Measurements from ENCODE around the gene BTBD9.

The BTBD9 gene

GRCh38 chr6:38482466-38482865 lies 157.3 kb downstream of the BTBD9 start:
- no peak for DNase-seq (ENCODE audit: low read depth in 2 of 3, low spot score in 2 of 3)

GRCh38 chr6:38481851-38482250 lies 157.9 kb downstream of the BTBD9 start:
- DNase-seq (ENCODE audit: low read depth in 2 of 3, low spot score in 2 of 3): no peak

DNA sequence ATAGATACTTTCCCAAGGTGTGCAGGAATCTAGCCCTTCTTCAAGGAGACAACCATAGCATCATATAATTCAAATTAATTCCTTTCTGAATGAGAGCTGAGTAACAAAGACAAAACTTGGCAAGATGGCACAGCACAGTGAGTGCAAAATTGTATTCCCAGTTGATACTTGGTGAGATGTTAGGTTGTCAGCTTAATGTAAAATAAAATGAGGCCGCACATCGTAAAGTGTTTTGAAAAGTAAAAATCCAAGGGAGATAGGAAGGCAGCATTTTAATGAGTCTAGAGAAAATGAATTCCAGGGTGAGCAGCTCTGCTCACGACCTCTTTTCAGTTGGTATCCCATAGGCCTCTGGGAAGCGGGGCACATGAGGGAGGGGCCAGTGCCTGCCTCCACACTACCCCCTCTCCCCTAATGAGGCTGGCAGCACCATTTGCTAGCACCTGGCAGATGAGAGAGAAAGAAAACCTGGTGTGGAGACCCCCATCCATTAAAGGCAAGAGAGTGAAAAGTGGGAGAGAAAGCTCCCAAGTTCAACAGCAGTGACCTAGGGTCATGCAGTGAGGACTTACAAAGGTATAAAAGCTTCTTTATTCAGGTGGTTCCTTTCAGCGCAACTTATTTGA lies 158.4 kb downstream of the BTBD9 start:
- no peak for DNase-seq (ENCODE audit: low read depth in 2 of 3, low spot score in 2 of 3)

DNA sequence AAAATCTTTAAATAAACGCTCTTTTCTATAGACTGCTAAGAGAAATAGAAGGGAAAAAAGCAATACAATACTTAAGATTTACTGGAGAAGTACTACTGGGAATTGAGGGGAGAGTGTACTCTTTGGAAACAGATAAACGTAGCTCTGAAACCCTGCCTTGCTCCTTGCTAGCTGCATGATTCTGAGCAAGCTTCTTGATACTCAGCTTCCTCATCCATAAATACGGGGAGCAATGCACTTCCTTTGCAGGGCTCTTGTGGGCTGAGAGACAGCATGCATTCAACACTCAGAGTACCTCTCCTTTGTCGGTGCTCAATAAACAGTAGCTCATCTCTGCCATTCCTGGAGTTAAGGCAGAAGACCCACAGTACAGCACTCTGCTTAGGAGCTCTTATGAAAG lies 159.7 kb downstream of the BTBD9 start:
- DNase-seq (ENCODE audit: low read depth in 2 of 3, low spot score in 2 of 3): no peak

DNA sequence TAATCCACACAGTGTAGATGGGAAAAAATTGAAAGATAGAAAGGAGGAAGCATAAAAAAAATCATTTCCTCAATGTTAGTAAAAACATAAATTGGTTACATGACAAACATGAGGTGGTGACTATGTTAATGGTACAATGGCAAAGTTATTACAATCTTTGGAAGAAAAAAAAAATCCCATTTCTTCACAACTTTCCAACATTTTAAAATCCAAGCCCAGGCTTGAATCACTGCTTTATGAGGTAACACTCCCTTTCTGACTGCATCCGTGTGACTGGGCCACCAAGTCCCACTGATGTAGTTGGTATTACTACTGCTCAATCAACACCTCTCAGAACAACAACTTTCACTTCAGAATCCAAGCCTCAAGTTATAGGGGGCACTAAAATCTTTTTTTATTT lies 160.4 kb downstream of the BTBD9 start:
- DNase-seq (ENCODE audit: low read depth in 2 of 3, low spot score in 2 of 3): no peak

- no peak for DNase-seq (ENCODE audit: low read depth in 2 of 3, low spot score in 2 of 3)
Observed at GRCh38 chr6:38477680-38478260, 162.0 kb downstream of the BTBD9 start.

GRCh38 chr6:38476888-38477287 lies 162.8 kb downstream of the BTBD9 start:
- no peak for DNase-seq (ENCODE audit: low read depth in 2 of 3, low spot score in 2 of 3)

DNA sequence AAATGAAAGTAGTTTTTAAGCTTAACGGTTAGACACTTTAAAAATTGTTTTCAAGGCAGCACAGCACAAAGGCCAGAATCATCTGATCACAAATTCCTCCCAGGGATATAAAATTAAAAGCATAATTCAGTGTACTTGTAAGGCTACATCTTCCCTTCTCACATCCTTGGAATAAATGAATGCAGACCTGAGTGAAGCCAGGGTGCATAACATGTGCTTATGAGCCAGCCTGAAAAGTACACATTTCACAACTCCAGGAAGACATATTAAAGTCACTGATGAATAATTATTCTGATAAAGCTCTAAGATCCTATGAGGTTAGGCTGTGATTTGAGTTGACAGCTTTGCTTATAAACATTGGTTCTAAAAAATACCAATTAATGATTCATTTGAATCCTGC lies 163.6 kb downstream of the BTBD9 start:
- DNase-seq (ENCODE audit: low read depth in 2 of 3, low spot score in 2 of 3): no peak

DNA sequence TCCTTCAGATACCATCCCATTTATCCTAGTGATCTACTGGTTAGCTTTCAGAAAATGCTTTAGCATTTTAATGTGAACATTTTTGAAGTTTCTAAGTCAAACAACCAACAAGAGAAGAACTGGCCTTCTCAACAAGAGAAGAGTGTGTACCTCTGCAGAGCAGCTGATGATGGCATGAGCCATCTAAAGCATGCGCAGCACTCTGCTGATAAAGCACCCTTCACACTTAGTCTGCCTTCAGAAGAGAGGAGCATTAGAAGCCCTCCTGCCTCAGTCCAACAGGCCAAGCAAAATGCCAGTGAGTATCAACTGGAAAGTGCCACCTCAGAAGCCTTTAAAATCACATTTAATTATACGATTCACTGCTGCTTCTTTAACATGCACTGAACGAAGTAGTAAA lies 169.2 kb downstream of the BTBD9 start:
- DNase-seq (ENCODE audit: low read depth in 2 of 3, low spot score in 2 of 3): no peak

DNA sequence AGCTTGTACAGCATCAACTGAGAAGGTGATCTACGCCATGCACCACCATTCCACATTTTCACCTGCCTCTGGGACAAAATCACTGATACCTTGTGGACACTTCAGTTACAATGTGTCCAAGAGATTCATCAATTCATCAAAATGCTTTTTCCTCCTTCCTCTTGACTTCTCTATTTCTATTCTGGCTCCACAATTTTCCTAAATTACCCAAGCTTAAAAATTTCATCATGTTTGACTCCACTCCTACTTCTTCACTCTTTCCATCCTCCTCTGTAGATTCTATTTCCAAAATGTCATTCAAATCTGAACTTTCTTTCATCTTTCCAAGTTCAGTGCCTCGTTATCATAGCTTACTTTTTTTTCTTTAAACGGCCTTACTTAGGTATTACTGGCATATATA lies 172.2 kb downstream of the BTBD9 start:
- DNase-seq (ENCODE audit: low read depth in 2 of 3, low spot score in 2 of 3): no peak

GRCh38 chr6:38460186-38460585 lies 179.5 kb downstream of the BTBD9 start:
- DNase-seq (ENCODE audit: low read depth in 2 of 3, low spot score in 2 of 3): no peak

DNA sequence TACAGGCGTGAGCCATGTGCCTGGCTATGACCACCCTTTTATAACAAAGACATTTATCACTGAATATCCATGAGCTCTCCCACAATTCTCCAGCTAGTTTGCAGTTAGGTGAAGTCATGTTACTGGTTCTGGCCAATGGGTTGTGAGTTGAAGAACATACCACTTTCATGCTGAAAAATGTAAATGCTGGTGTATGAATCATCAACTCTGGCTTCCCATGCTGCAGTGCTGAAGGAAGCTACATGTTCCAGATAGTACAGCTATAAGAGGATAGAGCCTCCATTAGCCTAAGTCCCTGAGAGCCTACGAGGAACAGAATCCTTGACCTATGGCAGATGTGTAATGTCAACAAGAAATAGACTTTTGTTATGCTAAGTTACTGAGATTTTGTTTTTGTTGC lies 180.4 kb downstream of the BTBD9 start:
- no peak for DNase-seq (ENCODE audit: low read depth in 2 of 3, low spot score in 2 of 3)

GRCh38 chr6:38453861-38454260 lies 185.9 kb downstream of the BTBD9 start:
- DNase-seq (ENCODE audit: low read depth in 2 of 3, low spot score in 2 of 3): no peak

DNA sequence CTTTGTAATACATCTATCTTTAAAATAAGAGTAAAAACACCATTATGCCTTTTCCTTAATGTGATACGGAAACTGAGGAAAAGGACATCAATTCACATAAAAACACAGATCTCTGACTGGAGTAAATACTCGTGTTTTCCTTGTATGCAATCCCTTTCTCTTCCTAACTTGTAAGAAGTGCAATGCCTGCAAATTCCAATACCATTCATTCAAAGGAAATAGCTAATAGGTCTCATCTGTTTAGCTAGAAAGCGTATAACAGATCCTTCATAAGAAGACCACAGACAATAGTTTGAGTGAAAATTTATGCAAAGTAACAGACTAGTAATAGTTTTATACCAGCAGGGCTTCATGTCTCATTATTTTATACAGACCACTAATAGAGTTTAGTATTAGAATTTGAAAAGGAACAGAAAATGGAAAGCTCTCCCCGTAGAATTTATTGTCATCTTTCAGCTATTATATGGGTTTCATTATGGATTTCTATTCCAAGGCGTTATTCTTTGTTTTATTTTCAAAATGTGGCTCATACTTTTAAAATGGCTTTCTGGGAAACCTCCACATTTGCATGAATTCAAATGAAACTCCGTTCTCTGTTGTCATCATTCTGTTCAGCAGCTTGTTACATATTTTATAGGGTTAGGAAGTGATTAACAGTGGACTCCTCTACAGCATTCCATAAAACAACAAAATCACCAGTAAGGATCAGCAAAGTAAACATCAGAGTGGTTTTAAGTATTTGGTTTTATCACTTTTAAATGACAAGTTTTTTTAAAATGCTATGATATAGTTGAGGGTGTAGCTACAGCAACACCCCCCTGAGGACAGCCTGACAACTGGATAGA lies 186.7 kb downstream of the BTBD9 start:
- no peak for DNase-seq (ENCODE audit: low read depth in 2 of 3, low spot score in 2 of 3)

GRCh38 chr6:38450717-38451116 lies 189.0 kb downstream of the BTBD9 start:
- no peak for DNase-seq (ENCODE audit: low read depth in 2 of 3, low spot score in 2 of 3)

GRCh38 chr6:38445925-38446324 lies 193.8 kb downstream of the BTBD9 start:
- DNase-seq (ENCODE audit: low read depth in 2 of 3, low spot score in 2 of 3): no peak

DNA sequence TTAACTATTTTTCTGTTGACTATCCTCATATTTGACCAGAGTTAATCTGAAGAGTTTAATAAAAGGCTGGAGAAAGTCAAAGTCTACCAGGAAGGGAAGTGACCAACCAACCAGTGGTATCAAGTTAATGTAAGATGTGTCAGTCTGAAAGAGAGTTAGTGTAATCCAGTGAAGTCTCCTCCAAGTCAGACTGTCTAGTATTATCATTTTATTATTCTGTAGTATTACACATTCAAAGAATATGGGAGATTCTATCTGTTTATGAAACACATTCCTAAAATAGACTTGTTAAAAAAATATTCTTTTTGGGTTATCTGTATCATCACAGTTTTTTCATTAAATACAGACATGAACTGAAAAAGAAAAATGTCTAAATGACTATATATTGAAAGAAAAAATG lies 194.4 kb downstream of the BTBD9 start:
- DNase-seq (ENCODE audit: low read depth in 2 of 3, low spot score in 2 of 3): no peak

DNA sequence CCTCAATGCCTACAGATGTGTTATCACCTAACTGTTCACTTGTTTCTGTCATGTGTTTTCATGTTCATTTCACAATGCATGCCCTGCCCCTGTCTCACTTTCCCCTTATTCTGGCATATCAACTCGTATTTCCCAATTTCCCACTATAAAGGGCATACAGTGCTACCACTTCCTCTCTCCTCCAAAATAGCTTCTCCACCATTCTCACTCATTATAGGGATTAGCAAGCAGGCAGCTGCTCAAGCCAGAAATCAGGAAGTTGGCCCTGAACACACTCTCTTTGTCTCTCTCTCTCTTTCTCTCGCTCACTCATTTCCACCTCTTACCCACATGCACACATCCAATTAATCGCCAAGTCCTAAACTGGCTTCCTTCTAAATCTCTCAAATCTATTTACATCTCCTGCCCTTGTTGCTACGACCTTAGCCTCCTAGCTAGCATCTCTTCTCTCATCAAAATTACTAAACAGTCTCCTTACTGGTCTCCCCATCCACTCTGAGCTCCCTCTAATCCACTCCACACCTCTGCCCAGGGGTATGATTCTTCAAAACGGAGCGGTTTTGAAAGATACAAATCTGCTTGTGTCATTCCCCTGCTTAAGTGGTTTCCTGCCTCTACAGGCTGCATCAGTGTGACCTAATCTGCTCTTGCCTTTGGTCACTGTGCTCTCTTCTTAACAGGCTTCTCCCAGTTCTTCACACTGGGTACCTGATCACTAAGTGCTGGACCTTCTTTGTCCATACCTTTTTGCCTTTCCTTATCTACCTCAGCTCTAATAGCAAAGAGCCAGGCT lies 196.2 kb downstream of the BTBD9 start:
- DNase-seq (ENCODE audit: low read depth in 2 of 3, low spot score in 2 of 3): no peak

DNA sequence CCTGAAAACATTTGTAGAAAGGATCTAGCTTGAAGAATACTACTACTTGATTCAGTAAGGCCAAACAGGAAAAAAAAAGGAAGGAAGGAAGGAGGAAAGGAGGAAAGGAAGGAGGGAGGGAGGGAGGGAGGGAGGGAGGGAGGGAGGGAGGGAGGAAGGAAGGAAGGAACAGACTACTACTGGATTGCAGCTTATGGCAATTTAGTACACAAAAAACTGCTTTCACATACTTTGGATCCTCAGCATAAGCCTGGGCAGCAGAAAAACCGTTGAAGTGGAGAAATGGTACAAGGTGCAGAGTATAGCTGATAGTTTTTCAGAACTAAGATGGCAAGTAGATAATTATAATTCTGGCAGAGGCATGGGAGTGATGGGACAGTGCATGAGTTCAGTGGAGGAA lies 201.6 kb downstream of the BTBD9 start:
- DNase-seq (ENCODE audit: low read depth in 2 of 3, low spot score in 2 of 3): no peak

GRCh38 chr6:38436726-38437465 lies 202.8 kb downstream of the BTBD9 start:
- DNase-seq (ENCODE audit: low read depth in 2 of 3, low spot score in 2 of 3): no peak

DNA sequence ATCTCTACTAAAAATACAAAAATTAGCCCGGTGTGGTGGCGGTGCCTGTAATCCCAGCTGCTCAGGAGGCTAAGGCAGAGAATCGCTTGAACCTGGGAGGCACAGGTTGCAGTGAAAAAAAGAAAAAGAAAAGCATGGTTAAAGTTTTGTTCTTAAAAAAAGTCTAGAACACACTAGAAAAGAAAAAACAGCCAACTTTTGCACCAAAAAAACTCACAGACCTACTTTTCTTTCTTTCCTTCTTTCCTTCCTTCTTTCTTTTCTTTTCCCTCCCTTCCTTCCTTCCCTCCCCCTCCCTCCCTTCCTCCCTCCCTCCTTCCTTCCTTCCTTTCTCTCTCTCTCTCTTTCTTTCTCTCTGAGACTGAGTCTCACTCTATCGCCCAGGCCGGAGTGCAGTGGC lies 204.4 kb downstream of the BTBD9 start:
- no peak for DNase-seq (ENCODE audit: low read depth in 2 of 3, low spot score in 2 of 3)

All from activated CD8-positive, alpha-beta memory T cell treated with anti-CD3 and anti-CD28 coated beads for 48 hours (primary cell).